HG02870 (cell line): ENCODE data around the gene RAP1GAP2.
"Not testable (repeated sequence)": the region's sequence is repeated elsewhere in the genome, so short reads cannot be mapped to it uniquely, and the experiment has no call there.

Experiments used
- ATAC-seq: cut with Tn5 transposase; IDR thresholded peaks from one replicate; pipeline ENCODE4 v1.9.1; 2021; ENCODE audit warnings: mild to moderate bottlenecking, moderate library complexity; ENCODE audit not compliant: unreplicated experiment

RAP1GAP2 gene

GRCh38 chr17:2881295-2881694 is 85.1 kb downstream of the RAP1GAP2 start:
- ATAC-seq, result no peak

DNA sequence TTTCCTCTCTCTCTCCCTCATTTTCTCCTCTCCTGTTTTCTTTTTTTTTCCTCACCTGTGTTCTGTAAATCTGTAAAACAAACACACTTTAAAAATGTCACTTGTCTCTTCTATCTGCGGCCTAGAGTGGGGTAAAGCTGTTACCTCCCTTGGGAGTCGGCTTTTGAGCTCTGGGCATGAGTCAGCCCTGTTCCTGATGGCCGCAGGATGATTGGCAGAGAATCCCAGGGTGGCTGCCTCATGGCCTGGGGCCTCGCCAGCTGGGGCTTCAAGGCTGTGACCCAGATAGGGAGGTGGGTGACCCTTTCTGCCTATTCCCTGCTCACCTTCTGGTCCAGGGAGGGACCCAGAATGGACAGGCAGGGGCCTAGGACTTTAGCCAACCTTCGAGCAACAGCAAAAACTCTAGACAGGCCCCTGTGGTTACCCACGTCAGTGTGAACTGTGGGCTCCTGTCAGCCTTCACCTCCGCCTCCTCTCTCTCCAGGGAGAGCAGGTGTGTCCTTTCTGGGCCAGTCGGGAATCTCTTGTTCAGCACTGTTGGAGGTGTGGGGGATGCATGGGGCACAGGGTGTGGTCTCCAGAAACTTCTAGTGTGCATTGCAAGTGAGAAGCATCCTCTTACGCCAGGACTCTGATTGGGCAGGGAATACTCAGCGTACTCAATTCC is 87.4 kb downstream of the RAP1GAP2 start:
- no peak for ATAC-seq

GRCh38 chr17:2885733-2886132 is 89.5 kb downstream of the RAP1GAP2 start:
- ATAC-seq, result no peak

GRCh38 chr17:2888326-2888725 is 92.1 kb downstream of the RAP1GAP2 start:
- no peak for ATAC-seq

DNA sequence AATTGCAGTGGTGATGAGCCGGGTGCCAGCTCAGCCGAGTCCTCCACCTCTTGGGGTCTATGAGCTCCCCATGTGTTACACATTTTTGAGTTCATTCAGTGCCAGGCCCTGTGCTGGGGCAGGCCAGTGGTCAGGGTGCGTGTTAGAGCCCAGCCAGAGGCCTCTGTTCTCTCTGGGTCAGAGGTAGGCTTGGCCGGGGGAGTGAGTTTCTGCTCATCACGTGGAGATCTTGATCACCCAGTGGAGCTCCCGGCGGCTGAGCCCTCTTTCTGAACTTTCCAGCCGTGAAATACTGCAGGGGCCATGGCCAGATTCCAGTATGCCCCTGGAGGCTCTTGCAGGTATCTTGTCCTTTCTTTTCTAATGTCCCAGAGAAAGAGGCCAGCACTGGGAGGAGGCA is 93.0 kb downstream of the RAP1GAP2 start:
- ATAC-seq, result no peak

DNA sequence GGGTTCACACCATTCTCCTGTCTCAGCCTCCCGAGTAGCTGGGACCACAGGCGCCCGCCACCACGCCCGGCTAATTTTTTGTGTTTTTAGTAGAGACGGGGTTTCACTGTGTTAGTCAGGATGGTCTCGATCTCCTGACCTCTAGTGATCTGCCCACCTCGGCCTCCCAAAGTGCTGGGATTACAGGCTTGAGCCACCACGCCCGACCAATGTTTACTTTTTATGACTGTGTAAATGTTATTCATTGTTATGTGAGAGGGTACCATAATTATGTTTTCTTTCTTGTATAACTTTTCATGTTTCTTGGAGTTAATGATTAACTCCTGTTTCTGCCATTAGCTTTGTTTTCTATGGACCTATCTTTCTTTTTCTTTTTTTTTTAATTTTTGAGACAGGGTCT is 94.5 kb downstream of the RAP1GAP2 start:
- ATAC-seq, result not testable (repeated sequence)

DNA sequence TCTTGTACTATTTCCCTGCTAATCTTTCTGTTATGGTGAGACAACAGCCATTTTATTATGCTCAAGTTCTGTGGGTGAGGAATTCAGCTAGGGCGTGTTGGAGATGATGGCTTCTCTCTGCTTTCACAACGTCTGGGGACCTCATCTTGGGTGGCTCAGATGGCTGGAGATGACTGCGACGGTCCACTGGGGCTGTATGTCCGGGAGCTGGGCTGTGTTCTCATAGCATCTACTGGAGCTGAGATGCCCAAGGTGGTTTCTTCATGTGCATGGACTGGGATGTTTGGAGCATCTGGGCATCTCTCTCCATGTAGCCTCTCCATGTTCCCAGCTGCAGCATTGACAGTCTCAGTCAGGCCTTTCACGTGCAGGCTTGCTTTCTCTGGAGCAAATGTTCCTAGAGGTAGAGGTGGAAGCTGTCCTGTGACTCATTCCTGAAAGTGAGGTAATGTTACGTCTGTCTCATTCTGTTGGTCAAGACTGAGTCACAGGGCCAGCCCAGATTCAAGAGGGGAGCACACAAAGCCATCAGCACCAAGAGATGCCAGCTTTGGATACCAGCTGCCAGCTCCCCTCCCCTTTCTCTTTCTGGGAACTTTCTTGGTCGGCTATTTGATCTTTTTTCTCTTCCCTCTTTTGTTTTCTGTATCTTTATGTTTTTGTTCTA is 96.2 kb downstream of the RAP1GAP2 start:
- ATAC-seq, result no peak

DNA sequence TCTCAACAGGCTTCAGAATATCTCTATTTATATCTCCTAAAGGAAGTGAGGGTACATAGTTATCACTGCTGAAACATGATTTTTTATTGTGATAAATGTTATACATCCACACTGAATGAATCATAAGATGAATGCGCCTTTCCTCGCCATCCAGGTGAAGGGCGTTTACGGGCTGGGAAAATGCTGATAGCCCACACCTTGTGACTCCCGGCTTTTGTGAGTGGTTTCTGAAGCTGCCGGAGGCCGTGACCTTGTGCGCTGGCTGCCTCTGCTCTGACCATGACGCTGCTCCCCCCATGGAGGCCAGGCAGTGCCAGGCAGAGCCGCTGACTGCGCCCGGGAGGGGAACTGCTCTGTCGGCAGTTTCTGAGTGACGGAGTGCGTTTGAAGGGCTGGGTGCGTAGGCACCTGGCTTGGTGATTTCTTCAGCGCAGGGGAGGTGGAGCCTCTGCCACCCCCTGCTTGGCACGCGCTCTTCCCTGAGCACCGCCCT is 97.2 kb downstream of the RAP1GAP2 start:
- no peak for ATAC-seq

- ATAC-seq, result no peak
Measured at GRCh38 chr17:2894782-2895181, 98.5 kb downstream of the RAP1GAP2 start.

DNA sequence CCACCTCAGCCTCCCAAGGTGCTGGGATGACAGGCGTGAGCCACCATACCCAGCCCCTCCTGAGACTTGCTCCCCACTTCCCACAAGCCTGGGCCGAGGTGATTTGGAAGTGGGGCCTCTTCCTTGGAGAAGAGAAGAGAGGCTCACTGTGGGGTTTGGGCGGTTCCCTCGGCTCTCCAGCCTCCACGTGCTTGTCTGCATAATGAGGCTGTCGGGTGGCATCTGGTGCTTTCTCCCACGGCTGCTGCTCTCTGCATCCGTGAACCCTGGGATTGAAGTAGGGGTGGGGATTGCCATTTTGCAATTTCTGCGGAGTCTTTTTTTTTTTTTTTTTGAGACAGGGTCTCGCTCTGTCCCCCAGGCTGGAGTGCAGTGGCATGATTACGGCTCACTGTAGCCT is 101.4 kb downstream of the RAP1GAP2 start:
- no peak for ATAC-seq

DNA sequence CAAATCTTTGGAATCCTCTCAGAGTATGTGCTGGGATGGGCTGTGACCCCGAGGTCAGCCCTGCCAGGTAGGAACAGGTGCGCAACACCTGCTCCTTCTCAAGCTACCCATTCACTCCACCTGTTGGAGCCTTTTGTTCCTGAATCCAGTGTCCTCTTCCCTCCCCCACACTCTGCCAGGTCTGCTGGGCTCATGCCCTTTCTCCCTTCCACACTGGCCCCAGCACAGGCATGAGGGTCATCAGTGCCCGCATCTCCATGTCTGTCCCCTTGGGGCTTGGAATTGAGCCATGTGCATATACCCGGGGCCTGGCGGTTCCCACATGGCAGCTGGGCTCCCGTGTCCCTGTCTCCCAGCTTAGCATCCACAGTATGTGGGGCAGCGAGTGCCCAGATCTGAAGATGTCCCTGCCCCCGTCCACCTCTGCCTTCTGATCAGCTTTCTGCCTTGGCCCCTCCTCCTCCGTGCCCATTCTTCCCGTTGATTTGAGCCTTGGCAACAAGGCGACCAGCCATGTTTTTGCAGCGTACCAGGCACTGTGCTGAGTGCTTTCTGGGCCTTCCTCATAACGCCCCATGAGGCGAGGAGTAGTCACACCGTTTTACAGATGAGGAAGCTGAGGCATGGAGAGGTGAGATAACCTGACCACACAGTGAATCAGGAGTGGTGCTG is 102.2 kb downstream of the RAP1GAP2 start:
- ATAC-seq, result no peak

DNA sequence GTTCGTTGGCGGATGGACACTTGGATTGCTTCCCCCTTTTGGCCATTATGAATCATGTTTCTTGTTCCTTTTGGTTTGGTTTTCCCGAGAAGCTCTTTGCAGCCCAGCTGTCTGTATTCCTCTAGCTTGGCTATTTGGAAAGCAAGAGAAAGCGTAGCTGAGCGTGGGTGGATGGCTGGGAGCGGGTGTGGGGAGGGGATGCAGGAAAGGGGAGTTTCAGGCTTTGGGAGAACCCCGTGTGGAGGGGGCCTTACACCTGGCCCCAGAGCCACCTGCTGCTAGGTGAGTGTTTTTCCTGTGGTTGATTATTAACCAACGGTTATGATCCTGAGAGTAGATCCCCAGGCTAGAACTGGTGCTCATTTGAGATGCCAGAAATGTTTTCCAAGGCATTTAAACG is 103.7 kb downstream of the RAP1GAP2 start:
- ATAC-seq, result no peak

GRCh38 chr17:2900842-2901241 is 104.6 kb downstream of the RAP1GAP2 start:
- ATAC-seq, result no peak

DNA sequence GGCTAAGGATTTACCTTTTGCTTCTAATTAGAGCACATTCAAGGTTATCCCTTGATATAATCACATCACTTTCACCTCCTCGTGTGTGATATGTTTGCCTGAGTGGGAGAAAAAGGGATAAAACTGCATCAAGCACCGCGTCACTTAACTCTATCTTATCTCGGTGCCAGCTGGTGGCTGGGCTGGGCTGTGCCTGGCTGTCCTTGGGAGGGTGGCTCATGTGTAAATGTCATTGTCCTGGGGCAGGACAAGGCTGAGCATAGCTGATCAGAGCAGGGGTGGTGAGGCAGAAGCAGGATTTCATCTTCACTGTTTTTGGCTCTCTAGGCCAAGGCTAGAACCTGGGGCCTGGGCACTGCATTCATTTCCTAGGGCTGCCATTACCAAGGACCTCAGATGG is 105.3 kb downstream of the RAP1GAP2 start:
- no peak for ATAC-seq

GRCh38 chr17:2902546-2902945 is 106.3 kb downstream of the RAP1GAP2 start:
- no peak for ATAC-seq

DNA sequence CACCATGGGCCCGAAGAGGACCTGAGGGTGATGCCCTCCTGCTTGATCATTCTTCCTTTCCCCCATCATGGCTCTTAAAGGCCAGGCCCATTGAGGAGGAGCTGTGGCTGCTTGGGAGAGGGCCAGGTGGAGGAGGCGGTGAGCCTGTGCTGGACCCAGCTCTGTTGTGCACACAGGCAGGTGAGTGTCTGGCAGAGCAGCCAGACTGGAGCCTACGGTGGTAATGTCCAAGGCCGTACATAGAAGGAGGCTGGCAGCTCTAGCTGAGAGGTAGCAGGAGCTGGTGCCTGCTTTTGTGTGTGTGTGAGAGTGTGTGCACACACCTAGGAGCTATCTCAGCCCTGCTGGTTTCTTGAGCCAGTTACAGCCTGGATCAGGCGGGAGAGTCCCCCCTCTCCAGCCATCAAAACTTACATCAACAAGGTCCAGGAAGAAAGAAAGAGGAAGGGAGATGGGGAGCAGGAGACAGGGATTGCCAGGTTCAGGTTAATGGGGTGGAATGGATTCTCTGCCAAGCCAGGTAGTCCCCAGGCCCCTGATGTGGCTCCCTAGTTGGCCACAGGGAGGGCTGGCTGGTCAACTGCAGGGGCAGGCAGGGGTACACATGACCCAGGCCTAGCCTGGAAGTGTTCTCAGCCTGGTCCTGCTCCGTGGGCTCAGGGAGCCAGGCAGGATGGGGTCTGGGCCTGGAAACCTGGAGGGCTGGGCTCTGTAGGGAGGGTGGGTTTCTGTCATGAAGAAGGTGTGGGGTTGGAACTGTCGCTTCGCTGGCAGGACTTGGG is 107.1 kb downstream of the RAP1GAP2 start:
- ATAC-seq, result no peak

GRCh38 chr17:2904135-2904534 is 107.9 kb downstream of the RAP1GAP2 start:
- no peak for ATAC-seq

DNA sequence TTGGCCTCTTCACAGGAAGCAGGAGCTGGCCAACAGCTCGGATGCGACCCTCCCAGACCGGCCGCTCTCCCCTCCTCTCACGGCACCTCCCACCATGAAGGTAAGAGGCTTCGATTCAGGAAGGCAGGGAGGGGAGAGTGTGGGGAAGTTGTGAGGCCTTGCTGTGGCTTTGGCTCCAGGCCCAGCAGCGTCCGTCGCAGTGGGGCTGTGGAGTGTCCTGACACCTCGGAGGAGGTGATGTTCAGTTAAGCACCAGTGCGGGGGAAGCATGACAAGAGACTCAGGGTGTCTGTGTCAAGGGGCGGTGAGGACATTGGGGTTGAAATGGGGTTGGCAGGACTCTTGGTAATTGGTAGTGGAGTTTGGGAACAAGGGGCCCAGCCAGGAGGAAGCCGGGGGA is 109.0 kb downstream of the RAP1GAP2 start:
- ATAC-seq, result no peak

DNA sequence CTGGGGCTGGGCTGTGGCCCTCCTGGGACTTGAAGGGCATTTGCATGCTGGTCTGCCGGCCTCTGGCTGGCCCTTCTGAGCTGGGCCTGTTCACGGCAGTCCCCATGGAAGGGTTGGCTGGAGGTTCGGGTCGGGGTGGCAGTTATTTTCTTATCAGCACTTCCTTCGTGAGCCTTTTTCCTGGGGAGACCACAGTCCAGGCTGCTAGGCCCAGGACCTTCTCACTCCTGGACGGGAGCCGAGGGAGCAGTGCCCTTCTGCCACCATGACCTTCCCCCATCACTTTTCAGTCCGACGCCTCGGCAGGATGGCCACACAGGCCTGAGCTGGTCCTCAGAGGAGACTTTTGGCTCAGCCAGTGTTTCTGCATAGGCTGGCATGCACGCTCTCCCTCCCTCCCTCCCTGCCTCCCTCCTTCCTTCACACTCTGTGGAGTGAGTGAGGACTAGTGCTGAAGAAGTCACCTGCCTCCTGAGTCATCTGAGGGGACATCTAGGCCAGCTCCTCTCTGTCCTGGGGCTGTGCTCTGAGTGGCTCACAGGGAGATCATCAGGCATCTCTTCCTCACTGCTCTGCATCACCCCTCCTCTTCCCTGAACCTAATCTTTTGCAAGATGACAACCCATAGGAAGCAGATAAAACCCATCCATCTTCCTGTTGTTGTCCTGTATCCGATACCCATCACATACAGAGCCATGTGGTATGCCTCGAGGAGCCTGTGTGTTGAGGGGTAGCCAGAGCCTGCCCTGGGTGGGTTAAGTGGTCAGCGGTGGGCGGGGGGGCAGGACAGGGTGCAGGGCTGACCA is 109.7 kb downstream of the RAP1GAP2 start:
- no peak for ATAC-seq

DNA sequence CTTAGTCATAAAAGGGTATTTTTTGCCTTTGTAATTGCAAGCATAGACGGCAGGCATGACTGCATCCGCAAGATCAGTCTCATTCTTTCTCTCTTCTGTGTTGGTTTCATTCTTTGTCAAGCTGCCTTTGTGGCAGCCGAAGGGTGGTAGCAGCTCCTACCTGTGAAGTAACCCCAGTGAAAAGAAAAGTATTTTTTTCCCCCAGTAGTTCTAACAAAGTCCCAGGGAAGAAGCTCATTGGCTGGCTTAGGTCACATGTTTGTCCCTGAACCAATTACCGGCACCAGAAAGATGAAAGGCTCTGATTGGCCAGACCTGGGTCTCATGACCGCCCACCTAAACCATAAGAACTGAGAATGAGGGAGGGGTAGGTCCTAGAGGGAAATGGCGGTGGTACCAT is 110.7 kb downstream of the RAP1GAP2 start:
- no peak for ATAC-seq
